HepG2 (cell line): ENCODE measurements around the gene PRR19. TPM values are rescaled to one million over a fixed set of nuclear protein-coding genes. Genes with fewer than 3 reads are reported as not detected.

Source experiments
- ATF7-NPFF ChIP-seq: sonication (generic); formaldehyde crosslinking; IDR thresholded peaks from 2 replicates; pipeline ENCODE4 v1.8.1; 2023; ENCODE audit warnings: mild to moderate bottlenecking, low read depth, missing genetic modification reagents, moderate library complexity
- BHLHE40 ChIP-seq: IDR thresholded peaks from 2 replicates; pipeline ENCODE4 v1.6.1; 2011; ENCODE audit warnings: low read length, improper control_type of control experiment
- CREB1 ChIP-seq, 2 experiments: fragments of 450-650 bp in 1 of 2; IDR thresholded peaks; 2 replicates each; pipeline ENCODE4 v1.6.1; 2016 to 2017; ENCODE audit warnings: control low read depth in 1 of 2, mild to moderate bottlenecking in 1 of 2, missing compliant biosample characterization in 1 of 2, missing genetic modification characterization in 1 of 2
- HNRNPL ChIP-seq: fragments of 200-400 bp; formaldehyde crosslinking; IDR thresholded peaks from 2 replicates; pipeline ENCODE4 v1.6.1; 2017; ENCODE audit warnings: mild to moderate bottlenecking, low read depth, low read length
- MEIS1 ChIP-seq: sonication (generic); formaldehyde crosslinking; IDR thresholded peaks from 2 replicates; pipeline ENCODE4 v1.9.0; 2021; ENCODE audit warnings: mild to moderate bottlenecking, missing genetic modification reagents, moderate library complexity, borderline replicate concordance
- POGZ ChIP-seq: sonication (generic); formaldehyde crosslinking; IDR thresholded peaks from 2 replicates; pipeline ENCODE4 v1.4.0; 2020; ENCODE audit warnings: mild to moderate bottlenecking, missing genetic modification reagents
- PPARG ChIP-seq: conservative IDR thresholded peaks from 2 replicates; pipeline ENCODE4 v1.6.1; 2016; ENCODE audit warnings: missing biosample characterization, missing genetic modification reagents
- REPIN1 ChIP-seq: sonication (generic); formaldehyde crosslinking; IDR thresholded peaks from 2 replicates; pipeline ENCODE4 v1.8.0; 2022; ENCODE audit warnings: missing genetic modification reagents, low read depth, mild to moderate bottlenecking, borderline replicate concordance
- REXO4 ChIP-seq: sonication (generic); formaldehyde crosslinking; IDR thresholded peaks from 2 replicates; pipeline ENCODE4 v1.8.0; 2022; ENCODE audit warnings: missing genetic modification reagents, mild to moderate bottlenecking, borderline replicate concordance
- SIN3A ChIP-seq: IDR thresholded peaks from 2 replicates; pipeline ENCODE4 v1.6.1; 2011; ENCODE audit warnings: low read depth, mild to moderate bottlenecking, control low read depth, low read length, borderline replicate concordance
- SIX1 ChIP-seq: sonication (generic); formaldehyde crosslinking; IDR thresholded peaks from 2 replicates; pipeline ENCODE4 v1.4.0; 2020; ENCODE audit warnings: missing genetic modification reagents, borderline replicate concordance
- SOX13 ChIP-seq, 3 experiments: fragments of 450-650 bp in 1 of 3; sonication (generic) in 1 of 3; formaldehyde crosslinking in 1 of 3; IDR thresholded peaks in 2 of 3; conservative IDR thresholded peaks in 1 of 3; 2 replicates each; pipeline versions ENCODE4 v1.5.0 to v1.6.1; 2016 to 2020; ENCODE audit warnings: antibody characterized with exemption in 1 of 3, mild to moderate bottlenecking in 1 of 3, missing compliant biosample characterization in 1 of 3, missing genetic modification reagents in 1 of 3, moderate library complexity in 1 of 3
- SRSF1 ChIP-seq: fragments of 200-400 bp; formaldehyde crosslinking; optimal IDR thresholded peaks from 2 replicates; pipeline ENCODE3; 2017; ENCODE audit warnings: mild to moderate bottlenecking, low read depth, low read length, moderate library complexity
- ZNF558 ChIP-seq: sonication (generic); formaldehyde crosslinking; IDR thresholded peaks from 2 replicates; pipeline ENCODE4 v1.9.0; 2022; ENCODE audit warnings: mild to moderate bottlenecking, missing genetic modification reagents, borderline replicate concordance
- ZNF660 ChIP-seq: sonication (generic); formaldehyde crosslinking; IDR thresholded peaks from 2 replicates; pipeline ENCODE4 v1.5.1; 2020; ENCODE audit warnings: mild to moderate bottlenecking, low read depth, missing genetic modification reagents, borderline replicate concordance
- polyA plus RNA-seq, 8 experiments: library from polyadenylated mRNA; depleted of rRNA in 3 of 8; stranded (reverse) in 7 of 8; unstranded in 1 of 8; fragments of >200 nt; fragmentation: Illumina TruSeq in 4 of 8; extraction: Trizol in 4 of 8; gene quantifications; 2 replicates each; pipeline versions ENCODE4 v1.2.1 to v1.2.3, GENCODE V29; 2011 to 2016; ENCODE audit warnings: low read depth in 4 of 8, missing spikeins in 1 of 8, mixed read lengths in 1 of 8; ENCODE audit not compliant: insufficient read depth in 1 of 8
- total RNA-seq, 5 experiments: library from RNA; depleted of rRNA; stranded (reverse); fragments of >200 nt; fragmentation: Illumina TruSeq; extraction: Trizol; gene quantifications; 2 replicates each; pipeline ENCODE4 v1.2.3, GENCODE V29; 2016; ENCODE audit warnings: low read depth in 1 of 5
- TF ChIP-seq, protein P1 (sequence below): sonication (generic); formaldehyde crosslinking; conservative IDR thresholded peaks from 2 replicates; pipeline ENCODE4 v1.5.0; 2020; ENCODE audit warnings: missing genetic modification reagents
- TF ChIP-seq, protein P2 (sequence below): IDR thresholded peaks from 2 replicates; pipeline ENCODE4 v1.6.1; 2012; ENCODE audit warnings: inconsistent platforms
- TF ChIP-seq, protein P3 (sequence below): sonication (generic); formaldehyde crosslinking; IDR thresholded peaks from 2 replicates; pipeline ENCODE4 v1.4.0; 2020; ENCODE audit warnings: low read depth, mild to moderate bottlenecking, missing genetic modification reagents
- TF ChIP-seq, protein P4 (sequence below): sonication (generic); formaldehyde crosslinking; IDR thresholded peaks from 2 replicates; pipeline ENCODE4 v1.4.0; 2020; ENCODE audit warnings: missing genetic modification reagents
- TF ChIP-seq, protein P5 (sequence below): sonication (generic); formaldehyde crosslinking; IDR thresholded peaks from 2 replicates; pipeline ENCODE4 v1.4.0; 2020; ENCODE audit warnings: missing genetic modification reagents

The PRR19 gene
- total and polyA plus RNA-seq, 2 of the 13 experiments (the other 11 are each of a cell fraction or from before 2014, with no cell fraction given) = 0.21 to 0.33 TPM

DNA sequence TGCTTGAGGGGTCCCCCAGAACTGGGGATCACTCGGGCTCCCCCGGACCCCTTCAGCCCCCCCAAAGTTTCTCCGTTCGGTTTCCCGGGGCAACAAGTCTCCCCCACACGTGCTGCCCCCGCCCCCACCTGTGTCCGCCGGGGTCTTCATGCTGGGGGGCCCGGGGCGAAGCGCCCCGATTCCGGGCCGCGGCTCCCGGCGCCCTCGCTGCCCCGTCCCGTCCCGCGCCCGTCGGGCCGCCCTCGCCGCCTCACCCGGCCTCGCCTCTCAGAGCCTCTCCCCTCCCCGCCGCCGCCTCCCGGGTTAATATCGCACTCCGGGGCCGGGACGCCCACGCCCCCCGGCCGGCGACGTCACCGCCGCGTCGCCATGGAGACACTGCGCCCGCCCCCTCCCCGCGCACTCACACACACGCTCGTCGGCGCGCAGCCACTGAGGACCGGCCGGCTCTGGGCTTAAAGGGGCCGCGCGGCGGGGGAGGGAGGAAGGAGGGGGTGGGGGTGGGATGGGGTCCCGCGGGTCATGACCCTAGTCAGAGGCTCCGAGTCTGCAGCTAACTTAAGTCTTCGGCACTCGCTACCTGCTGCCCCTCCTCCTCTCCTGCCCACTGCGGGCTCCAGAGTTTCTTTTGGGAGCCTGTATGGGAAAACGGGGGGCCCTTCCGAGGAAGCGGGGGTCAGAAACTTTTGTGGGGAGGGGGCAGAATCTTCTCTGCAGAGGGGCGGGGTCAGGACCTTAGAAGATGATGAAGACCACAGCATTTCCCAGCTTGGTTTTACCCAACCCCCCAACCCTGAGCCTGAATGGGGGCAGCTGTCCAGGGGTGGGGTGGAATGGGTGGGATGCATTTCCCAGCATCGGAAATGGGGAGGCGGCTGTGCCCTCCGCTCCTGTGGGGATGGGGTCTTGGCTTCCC, 46.8 kb upstream of the PRR19 start, which contains the start of gene ERF (continued):
- TF ChIP-seq, protein P1, sequence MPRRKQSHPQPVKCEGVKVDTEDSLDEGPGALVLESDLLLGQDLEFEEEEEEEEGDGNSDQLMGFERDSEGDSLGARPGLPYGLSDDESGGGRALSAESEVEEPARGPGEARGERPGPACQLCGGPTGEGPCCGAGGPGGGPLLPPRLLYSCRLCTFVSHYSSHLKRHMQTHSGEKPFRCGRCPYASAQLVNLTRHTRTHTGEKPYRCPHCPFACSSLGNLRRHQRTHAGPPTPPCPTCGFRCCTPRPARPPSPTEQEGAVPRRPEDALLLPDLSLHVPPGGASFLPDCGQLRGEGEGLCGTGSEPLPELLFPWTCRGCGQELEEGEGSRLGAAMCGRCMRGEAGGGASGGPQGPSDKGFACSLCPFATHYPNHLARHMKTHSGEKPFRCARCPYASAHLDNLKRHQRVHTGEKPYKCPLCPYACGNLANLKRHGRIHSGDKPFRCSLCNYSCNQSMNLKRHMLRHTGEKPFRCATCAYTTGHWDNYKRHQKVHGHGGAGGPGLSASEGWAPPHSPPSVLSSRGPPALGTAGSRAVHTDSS = no peak
- no peak for TF ChIP-seq SIX1
- TF ChIP-seq ZNF558 (CRISPR knock-in tag) = 0 out of 2 replicates have a peak, but pooled peaks have one; percentile 19
- no peak for TF ChIP-seq REPIN1
- TF ChIP-seq BHLHE40 = no peak
- 0 out of 2 replicates have a peak, but pooled peaks have one; percentile 14 for TF ChIP-seq ATF7-NPFF (CRISPR knock-in tag)
- no peak for TF ChIP-seq REXO4 (CRISPR knock-in tag)
- peak; percentile 81; the same call in 1 of the 2 replicates for TF ChIP-seq SIN3A
- TF ChIP-seq, protein P2, sequence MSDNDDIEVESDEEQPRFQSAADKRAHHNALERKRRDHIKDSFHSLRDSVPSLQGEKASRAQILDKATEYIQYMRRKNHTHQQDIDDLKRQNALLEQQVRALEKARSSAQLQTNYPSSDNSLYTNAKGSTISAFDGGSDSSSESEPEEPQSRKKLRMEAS = peak; percentile 69
- TF ChIP-seq HNRNPL = 0 out of 2 replicates have a peak, but pooled peaks have one; percentile 27
- TF ChIP-seq ZNF660 (CRISPR knock-in tag) = no peak
- TF ChIP-seq, protein P3, sequence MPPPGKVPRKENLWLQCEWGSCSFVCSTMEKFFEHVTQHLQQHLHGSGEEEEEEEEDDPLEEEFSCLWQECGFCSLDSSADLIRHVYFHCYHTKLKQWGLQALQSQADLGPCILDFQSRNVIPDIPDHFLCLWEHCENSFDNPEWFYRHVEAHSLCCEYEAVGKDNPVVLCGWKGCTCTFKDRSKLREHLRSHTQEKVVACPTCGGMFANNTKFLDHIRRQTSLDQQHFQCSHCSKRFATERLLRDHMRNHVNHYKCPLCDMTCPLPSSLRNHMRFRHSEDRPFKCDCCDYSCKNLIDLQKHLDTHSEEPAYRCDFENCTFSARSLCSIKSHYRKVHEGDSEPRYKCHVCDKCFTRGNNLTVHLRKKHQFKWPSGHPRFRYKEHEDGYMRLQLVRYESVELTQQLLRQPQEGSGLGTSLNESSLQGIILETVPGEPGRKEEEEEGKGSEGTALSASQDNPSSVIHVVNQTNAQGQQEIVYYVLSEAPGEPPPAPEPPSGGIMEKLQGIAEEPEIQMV (CRISPR knock-in tag) = no peak
- no peak for TF ChIP-seq POGZ
- no peak; the same call in 1 of the 2 replicates for TF ChIP-seq MEIS1
- peak; percentile 43 for TF ChIP-seq SRSF1
- TF ChIP-seq PPARG = no peak
- TF ChIP-seq SOX13 (IDR thresholded peaks at IDR 0.05) = no peak
- TF ChIP-seq SOX13 (CRISPR knock-in tag; conservative IDR thresholded peaks at IDR 0.05 in 1 of 2, IDR thresholded peaks at IDR 0.05 in 1 of 2) = no peak
- peak; percentile 88 for TF ChIP-seq CREB1 (IDR thresholded peaks at IDR 0.05)
- TF ChIP-seq CREB1 (CRISPR knock-in tag; IDR thresholded peaks at IDR 0.05) = peak; percentile 50; the same call in 1 of the 2 replicates
- TF ChIP-seq, protein P4, sequence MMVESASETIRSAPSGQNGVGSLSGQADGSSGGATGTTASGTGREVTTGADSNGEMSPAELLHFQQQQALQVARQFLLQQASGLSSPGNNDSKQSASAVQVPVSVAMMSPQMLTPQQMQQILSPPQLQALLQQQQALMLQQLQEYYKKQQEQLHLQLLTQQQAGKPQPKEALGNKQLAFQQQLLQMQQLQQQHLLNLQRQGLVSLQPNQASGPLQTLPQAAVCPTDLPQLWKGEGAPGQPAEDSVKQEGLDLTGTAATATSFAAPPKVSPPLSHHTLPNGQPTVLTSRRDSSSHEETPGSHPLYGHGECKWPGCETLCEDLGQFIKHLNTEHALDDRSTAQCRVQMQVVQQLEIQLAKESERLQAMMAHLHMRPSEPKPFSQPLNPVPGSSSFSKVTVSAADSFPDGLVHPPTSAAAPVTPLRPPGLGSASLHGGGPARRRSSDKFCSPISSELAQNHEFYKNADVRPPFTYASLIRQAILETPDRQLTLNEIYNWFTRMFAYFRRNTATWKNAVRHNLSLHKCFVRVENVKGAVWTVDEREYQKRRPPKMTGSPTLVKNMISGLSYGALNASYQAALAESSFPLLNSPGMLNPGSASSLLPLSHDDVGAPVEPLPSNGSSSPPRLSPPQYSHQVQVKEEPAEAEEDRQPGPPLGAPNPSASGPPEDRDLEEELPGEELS = no peak
- TF ChIP-seq, protein P5, sequence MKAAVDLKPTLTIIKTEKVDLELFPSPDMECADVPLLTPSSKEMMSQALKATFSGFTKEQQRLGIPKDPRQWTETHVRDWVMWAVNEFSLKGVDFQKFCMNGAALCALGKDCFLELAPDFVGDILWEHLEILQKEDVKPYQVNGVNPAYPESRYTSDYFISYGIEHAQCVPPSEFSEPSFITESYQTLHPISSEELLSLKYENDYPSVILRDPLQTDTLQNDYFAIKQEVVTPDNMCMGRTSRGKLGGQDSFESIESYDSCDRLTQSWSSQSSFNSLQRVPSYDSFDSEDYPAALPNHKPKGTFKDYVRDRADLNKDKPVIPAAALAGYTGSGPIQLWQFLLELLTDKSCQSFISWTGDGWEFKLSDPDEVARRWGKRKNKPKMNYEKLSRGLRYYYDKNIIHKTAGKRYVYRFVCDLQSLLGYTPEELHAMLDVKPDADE (CRISPR knock-in tag) = no peak
